GM21737 (cell line): ENCODE measurements around the gene ZNF407.

Source experiments
- ATAC-seq: cut with Tn5 transposase; IDR thresholded peaks from one replicate; pipeline ENCODE4 v1.9.1; 2021; ENCODE audit warnings: mild to moderate bottlenecking, moderate library complexity; ENCODE audit not compliant: unreplicated experiment

The ZNF407 gene

DNA sequence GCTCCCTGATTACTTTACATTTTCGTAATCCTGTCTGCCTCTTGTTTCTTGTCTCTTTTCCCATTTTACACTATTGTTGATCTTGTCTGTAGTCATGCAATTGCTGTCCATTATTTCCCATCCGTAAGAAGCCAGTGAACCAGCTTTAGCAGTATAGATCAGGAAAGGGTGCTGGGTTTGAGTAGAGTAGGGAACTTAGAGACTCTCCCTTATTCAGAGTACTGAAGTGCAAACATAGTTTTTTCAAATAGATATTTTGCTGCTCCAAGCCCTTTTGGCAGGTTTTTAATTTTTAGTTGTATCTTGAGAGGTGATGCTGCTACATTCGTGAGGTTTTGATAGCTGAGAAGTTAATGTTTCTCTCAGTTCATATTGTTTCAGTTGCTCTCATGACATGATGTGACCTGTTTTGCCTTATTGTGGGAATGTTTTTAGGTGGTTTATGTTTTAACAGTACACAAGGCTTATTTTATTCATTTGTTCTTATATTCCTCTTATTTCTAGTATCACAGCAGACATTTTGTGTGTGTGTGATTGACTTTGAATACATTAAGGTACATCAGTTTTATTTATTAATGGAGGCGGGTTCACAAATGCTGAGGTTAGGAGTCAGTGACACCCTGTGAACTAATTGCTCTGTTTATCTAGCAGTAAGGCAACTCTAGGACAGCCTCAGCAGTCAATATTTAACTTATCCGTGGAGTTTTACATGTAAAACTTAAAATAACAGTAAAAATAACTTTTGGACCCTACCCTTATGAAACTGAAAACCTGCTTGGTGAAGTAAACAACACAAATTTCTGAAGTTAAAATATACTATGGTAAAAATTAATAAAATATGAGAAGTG, 118.4 kb downstream of the ZNF407 start:
- ATAC-seq, result no peak

GRCh38 chr18:74718312-74718711, 120.6 kb downstream of the ZNF407 start:
- no peak for ATAC-seq

DNA sequence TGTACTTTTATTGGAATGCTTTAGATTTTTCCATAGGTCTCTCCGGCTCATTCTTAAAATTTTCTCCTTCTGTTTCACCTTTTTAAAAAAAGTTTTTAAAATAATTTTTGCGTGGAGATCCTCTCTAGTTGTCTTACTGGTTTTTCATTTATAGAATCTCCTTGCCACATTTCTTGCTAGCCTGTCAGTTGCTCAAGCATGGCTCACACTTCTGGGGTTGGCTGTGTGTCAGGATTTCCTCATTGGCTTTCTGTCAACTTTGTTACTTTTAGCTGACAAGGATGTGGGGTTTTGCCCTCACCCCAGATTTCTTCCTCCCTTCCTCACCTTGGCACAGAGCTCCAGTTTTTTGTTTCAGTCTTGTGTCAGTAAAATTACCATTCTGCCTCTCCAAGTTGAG, 124.6 kb downstream of the ZNF407 start:
- ATAC-seq, result no peak

- no peak for ATAC-seq
Measured at GRCh38 chr18:74724186-74724585, 126.5 kb downstream of the ZNF407 start.

- no peak for ATAC-seq
Measured at GRCh38 chr18:74725690-74726089, 128.0 kb downstream of the ZNF407 start.

DNA sequence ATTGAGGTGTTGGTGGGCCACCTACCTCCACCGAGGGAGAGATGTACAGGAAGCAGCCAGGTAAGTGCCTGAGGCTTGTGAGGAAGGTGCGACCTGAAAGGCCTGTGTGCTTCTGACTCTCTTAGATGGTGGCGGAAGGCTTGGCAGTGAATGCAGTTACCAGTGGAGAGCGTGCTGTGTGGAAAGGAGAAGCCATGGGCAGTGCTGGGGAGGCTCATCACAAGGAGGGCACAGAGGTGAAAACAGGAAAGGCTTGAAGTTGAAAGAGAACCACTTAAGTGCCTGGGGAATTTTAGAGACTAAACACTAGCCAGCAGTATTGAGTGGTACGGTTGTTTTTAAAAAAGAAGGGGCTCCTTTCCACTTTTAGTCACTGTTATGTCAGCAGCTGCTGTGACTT, 130.9 kb downstream of the ZNF407 start:
- ATAC-seq, result no peak

DNA sequence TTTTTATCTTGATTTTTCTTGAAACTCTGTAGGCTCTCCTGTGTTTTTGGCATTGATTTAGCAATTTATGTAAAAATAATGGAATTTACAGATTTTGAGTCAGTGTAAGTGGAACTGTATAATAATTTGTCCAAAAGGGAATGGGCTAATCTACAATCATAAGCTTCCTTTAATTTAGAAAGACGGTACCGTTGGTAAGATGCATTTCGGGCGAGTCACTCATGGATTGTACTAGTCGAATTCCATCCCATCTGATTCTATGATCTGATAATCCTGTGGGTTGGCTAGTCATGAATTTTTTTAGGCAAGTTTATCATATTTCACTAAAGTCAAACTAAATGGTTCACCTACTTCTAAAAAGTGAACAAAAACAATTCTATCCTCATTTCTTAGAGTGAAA, 133.4 kb downstream of the ZNF407 start:
- ATAC-seq, result no peak

- ATAC-seq, result no peak
Measured at GRCh38 chr18:74732380-74732779, 134.7 kb downstream of the ZNF407 start.

GRCh38 chr18:74733598-74733997, 135.9 kb downstream of the ZNF407 start:
- no peak for ATAC-seq

DNA sequence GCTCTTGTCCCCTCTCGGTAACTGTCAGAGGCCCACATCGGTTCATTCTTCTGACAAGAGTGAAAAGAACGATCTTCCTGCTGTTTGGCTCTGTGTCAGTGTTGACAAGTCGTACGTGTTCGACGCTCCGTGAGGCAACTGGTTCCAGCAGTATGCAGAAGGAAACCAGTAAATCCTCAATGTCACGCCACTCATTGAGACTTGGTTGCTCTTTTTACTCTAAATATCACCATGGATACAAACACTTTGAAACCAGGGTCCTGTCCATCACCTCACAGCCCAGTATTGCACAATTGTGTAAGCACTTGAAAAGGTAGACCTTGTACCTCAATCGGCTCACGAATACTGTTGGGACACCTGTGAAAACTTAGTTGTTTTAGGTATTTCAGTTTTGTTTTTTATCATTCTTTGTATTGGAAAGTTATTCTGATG, 136.4 kb downstream of the ZNF407 start:
- no peak for ATAC-seq

DNA sequence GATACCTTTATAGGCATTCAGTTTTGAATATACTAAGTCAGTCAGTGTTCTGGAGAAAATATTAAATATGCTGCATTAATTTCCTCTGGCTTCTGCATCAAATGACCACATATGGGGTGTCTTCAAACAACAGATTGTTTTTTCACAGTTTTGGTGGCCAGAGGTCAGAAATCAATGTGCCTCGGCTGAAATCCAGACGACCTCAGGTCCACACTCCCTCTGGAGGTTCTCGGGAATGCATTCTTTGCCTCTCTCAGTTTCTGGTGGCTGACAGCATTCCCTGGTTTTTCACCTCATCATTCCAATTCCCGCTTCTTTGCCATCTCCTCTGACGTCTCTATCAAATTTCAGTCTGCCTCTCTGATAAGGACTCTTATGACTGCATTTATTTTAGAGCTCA, 142.3 kb downstream of the ZNF407 start:
- ATAC-seq, result no peak

- no peak for ATAC-seq
Measured at GRCh38 chr18:74742573-74743243, 145.0 kb downstream of the ZNF407 start.

DNA sequence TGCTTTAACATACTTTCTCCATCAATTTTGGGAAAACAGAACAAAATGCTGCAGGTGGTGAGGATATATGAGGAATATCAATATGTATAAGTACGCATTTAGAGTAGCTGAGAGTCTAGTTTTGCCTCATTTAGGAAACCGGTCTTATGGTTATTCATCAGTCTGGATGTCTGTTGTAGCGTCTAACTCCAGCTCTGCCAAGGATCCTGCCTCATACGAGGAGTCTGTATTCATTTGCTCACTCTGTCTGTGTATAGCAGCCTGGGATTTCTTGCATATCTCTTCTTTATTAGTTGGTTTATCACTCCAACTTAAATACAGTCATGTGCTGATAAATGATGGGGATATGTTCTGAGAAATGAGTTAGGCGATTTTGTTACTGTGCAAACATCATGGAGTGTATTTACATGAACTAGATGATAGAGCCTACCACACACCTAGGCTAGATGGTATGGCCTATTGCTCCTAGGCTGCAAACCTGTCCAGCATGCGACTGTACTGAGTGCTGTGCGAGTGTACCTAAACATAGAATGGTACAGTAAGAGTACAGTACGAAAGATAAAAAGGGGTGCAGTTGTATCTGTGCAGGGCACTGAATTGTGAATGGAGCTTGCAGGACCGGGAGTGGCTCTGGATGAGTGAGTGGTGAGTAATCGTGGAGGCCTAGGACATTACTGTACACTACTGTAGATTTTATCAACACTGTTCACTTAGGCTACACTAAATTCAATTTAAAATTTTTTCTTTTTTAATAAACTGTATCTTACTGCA, 148.1 kb downstream of the ZNF407 start:
- no peak for ATAC-seq

DNA sequence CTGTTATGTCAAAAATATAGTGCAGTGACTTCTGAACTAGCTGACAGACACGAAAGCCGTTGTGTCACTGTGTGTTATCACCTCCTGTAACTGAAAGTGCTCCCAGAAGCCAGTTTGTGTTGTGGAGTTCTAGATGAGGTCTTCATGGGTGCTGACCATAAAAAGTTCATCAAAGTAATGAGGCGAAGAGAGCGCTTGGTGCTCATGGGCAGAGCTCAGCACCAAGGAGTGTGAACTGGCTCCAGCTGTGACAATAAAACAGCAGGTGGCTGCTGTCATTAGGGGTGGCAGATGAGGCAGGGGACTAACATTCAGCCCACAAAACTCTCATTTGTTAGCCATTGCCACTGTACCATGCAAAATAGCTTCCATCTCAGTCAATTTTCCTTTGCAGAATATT, 151.1 kb downstream of the ZNF407 start:
- no peak for ATAC-seq

GRCh38 chr18:74758995-74759394, 161.3 kb downstream of the ZNF407 start:
- no peak for ATAC-seq

DNA sequence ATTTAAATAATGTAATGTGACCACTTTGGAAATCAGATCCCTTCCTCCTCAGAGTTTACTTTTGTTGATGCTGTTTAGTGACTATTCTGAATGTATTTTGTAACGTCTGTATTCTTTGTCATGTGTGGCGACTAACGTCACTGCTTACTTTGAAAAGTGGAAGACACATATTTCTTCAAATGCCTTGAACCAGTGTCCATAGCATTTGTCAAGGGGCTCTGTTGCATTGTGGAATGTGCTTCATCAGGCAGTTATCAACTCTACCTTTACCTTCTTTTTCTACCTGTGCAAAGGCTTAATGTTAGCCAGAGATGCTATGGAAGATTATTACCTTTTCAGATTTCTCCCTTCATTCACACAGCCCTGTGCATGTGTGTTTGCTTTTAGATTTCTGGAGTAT, 162.4 kb downstream of the ZNF407 start:
- no peak for ATAC-seq

DNA sequence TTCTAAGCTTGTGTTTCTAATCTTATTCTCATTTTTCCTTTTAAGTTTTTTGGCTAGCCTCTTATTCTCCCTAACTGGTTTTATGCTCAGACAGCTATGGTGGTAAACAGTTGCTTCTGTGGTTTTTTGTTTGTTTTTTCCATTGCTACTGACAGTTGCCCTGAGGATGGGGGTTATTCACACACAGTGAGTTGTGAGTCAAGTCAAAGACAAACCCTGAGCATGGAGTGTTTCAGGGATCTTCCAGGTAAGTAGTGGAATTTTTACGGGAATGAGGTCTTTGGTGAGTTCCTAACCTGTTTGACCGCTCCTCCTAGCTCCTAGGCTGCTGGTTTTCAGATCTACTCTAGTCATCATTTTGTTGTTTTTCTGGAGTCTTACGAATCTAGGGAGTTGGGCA, 162.8 kb downstream of the ZNF407 start:
- no peak for ATAC-seq

GRCh38 chr18:74766251-74766650, 168.6 kb downstream of the ZNF407 start:
- ATAC-seq, result no peak

GRCh38 chr18:74768096-74768495, 170.4 kb downstream of the ZNF407 start:
- no peak for ATAC-seq

DNA sequence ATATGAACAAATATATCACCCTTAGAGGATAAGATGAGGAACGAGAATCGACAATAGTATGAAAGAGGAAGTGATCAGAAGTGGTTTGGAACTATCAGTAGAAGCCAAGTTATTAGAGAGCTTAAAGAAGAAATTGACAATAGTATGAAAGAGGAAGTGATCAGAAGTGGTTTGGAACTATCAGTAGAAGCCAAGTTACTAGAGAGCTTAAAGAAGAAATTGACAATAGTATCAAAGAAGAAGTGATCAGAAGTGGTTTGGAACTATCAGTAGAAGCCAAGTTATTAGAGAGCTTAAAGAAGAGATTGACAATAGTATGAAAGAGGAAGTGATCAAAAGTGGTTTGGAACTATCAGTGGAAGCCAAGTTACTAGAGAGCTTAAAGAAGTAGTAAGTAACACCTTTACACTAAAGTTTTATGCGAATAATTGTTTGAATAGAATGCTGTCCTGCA, 175.5 kb downstream of the ZNF407 start:
- ATAC-seq, result peak; percentile 80

DNA sequence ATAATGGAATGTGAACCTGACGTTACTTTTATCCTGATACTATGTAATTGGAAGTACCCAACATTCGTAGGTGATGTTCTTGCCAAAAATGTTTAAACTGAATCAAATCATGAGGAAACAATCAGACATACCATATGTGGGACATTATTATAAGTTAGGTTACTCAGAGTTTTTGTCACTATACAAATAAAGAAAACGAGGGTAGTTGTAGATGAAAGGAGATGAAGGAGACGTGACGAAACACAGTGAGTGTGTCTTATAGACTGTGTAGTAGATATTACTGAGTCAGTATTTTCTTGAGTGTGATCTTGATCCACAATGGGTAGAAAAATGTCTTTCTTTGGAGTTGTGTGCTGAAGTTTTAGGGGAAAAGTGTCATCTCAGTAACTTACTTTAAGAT, 176.8 kb downstream of the ZNF407 start:
- no peak for ATAC-seq

DNA sequence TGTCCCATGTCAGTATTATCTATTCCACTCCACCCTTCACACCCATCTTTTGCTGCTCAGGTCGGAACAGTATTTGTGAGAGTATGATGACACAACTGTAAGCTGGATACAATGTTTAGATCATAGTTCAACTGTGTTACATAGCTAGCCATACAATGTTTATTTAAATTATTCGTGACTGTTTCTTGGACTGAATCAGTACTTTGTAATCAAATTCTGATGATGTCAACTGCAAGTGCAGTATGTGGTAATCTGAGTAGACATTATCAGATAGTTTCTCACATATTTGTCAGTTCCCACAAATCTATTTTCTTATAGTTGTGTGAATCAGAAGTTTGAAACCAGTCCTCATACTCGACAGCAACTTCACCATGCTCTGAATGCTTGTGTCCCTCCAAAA, 177.6 kb downstream of the ZNF407 start:
- no peak for ATAC-seq
